ENCODE data around the gene FAM174B.

FAM174B gene

DNA sequence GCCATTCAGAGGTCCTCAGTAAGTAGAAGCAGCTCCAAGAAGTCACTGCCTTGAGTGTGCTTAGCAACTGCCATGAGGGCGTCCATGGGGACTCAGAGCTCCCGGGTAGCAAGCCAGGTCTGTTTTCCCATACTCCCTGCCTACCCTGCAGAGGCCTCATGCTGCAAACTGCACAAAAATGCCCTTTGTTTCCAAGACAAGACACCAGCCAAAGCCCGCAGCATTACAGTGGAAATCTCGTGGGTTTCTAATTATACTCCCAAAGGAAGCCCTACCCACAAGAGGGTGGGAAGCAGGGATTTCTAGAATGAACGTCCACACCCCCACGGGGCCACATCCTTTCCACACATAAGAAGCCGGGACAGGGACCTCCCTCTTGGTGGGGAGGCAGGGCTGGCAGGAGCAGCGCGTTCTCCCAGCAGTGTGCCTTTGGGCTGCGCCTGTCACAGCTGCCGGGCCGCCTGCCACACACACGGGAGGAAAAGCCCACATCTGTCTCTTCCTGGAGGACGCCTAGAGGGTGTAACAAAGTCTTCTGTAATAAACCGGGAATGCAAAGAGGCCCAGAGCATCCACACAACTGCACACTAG, 31.1 kb downstream of the FAM174B start:
- no peaks in the 10 kb centered on the region for H4K20me1 ChIP-seq (ENCODE audit: insufficient read depth, low read length)
- no peaks in the 10 kb centered on the region for H3K9me3 ChIP-seq (replicated peaks; ENCODE audit: insufficient read depth, low read length)
- no peak for TF ChIP-seq EZH2phosphoT487 (IDR thresholded peaks at IDR 0.05; ENCODE audit: low read length)
- no peak for TF ChIP-seq EZH2 (optimal IDR thresholded peaks at IDR 0.05; ENCODE audit: low read depth, low read length)
- no peak for TF ChIP-seq CTCF (IDR thresholded peaks at IDR 0.05; ENCODE audit: low read length)
- peaks cover 6% of the 10 kb centered on the region; the same call in 1 of the 2 replicates for H3K36me3 ChIP-seq (replicated peaks; ENCODE audit: insufficient read depth, low read length)
- peaks cover 15% of the 10 kb centered on the region for H3K4me1 ChIP-seq (ENCODE audit: low read length)
- no peak overlapping the region for H3K4me3 ChIP-seq (ENCODE audit: low read length)
- no peak overlapping the region for H3K9ac ChIP-seq (ENCODE audit: low read length)
- no peak overlapping the region for H2AFZ ChIP-seq (ENCODE audit: low read length)
- no peaks in the 10 kb centered on the region for H3K27me3 ChIP-seq (replicated peaks; ENCODE audit: insufficient read depth, low read length)
- H3K79me2 ChIP-seq (ENCODE audit: low read length) = peaks cover 75% of the 10 kb centered on the region
- DNase-seq = no peak
- peaks cover 3% of the 10 kb centered on the region; the same call in 1 of the 2 replicates for H3F3A ChIP-seq (ENCODE audit: insufficient read depth, low read length)
- H3K9me2 ChIP-seq (replicated peaks; ENCODE audit: insufficient read depth, low read length) = no peaks in the 10 kb centered on the region
- H3K27ac ChIP-seq (ENCODE audit: low read length) = no peak overlapping the region; the same call in 1 of the 2 replicates
- no peak overlapping the region for H3K4me2 ChIP-seq (ENCODE audit: low read depth, low read length)

- H3F3A ChIP-seq (ENCODE audit: insufficient read depth, low read length) = peaks cover 3% of the 10 kb centered on the region; the same call in 1 of the 2 replicates
- H3K27me3 ChIP-seq (replicated peaks; ENCODE audit: insufficient read depth, low read length) = no peaks in the 10 kb centered on the region
- H3K9ac ChIP-seq (ENCODE audit: low read length) = no peak overlapping the region
- no peaks in the 10 kb centered on the region for H3K9me2 ChIP-seq (replicated peaks; ENCODE audit: insufficient read depth, low read length)
- no peak for TF ChIP-seq EZH2 (optimal IDR thresholded peaks at IDR 0.05; ENCODE audit: low read depth, low read length)
- no peak for TF ChIP-seq EZH2phosphoT487 (IDR thresholded peaks at IDR 0.05; ENCODE audit: low read length)
- no peak for TF ChIP-seq CTCF (IDR thresholded peaks at IDR 0.05; ENCODE audit: low read length)
- H3K4me1 ChIP-seq (ENCODE audit: low read length) = peaks cover 15% of the 10 kb centered on the region
- no peak for DNase-seq
- no peak overlapping the region for H3K4me3 ChIP-seq (ENCODE audit: low read length)
- H2AFZ ChIP-seq (ENCODE audit: low read length) = no peak overlapping the region
- no peaks in the 10 kb centered on the region for H3K9me3 ChIP-seq (replicated peaks; ENCODE audit: insufficient read depth, low read length)
- peaks cover 73% of the 10 kb centered on the region for H3K79me2 ChIP-seq (ENCODE audit: low read length)
- H4K20me1 ChIP-seq (ENCODE audit: insufficient read depth, low read length) = no peaks in the 10 kb centered on the region
- H3K27ac ChIP-seq (ENCODE audit: low read length) = no peak overlapping the region
- no peak overlapping the region for H3K4me2 ChIP-seq (ENCODE audit: low read depth, low read length)
- H3K36me3 ChIP-seq (replicated peaks; ENCODE audit: insufficient read depth, low read length) = peaks cover 2% of the 10 kb centered on the region; the same call in 1 of the 2 replicates
Measured at GRCh38 chr15:92623435-92623834, 32.1 kb downstream of the FAM174B start.

DNA sequence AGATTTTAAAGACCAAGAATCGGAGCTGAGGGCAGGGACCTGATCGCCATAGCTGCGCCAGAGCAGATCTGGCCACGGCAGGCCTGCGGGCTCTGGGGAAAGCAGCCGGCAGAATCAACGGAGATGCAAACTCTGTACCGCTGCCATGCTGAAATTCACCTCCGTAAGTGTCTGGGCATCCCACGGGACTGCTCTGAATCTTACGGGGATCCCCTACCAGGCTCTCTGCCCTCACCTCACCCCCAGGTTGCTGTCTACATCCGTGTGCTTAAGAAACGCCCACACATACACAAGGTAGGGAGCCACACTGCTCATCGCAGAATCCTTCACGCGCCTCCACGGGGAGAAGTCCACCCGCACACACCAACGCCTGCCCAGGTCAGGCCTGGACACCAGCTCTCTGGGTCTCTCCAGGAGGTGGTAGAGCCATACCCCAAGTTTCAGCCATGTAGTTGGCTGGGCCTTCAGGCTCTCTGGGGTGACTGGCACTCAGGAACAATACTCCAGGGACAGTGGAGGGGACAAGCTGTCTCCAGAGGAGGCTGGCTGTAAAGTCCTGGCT, 33.5 kb downstream of the FAM174B start:
- TF ChIP-seq EZH2phosphoT487 (IDR thresholded peaks at IDR 0.05; ENCODE audit: low read length) = no peak
- TF ChIP-seq EZH2 (optimal IDR thresholded peaks at IDR 0.05; ENCODE audit: low read depth, low read length) = no peak
- TF ChIP-seq CTCF (IDR thresholded peaks at IDR 0.05; ENCODE audit: low read length) = no peak
- no peaks in the 10 kb centered on the region for H3K27me3 ChIP-seq (replicated peaks; ENCODE audit: insufficient read depth, low read length)
- H3K4me3 ChIP-seq (ENCODE audit: low read length) = no peak overlapping the region
- H3K4me2 ChIP-seq (ENCODE audit: low read depth, low read length) = no peak overlapping the region
- peaks cover 13% of the 10 kb centered on the region for H3K4me1 ChIP-seq (ENCODE audit: low read length)
- DNase-seq = no peak
- H3K9ac ChIP-seq (ENCODE audit: low read length) = no peak overlapping the region
- H3K27ac ChIP-seq (ENCODE audit: low read length) = no peak overlapping the region
- peaks cover 3% of the 10 kb centered on the region; the same call in 1 of the 2 replicates for H3F3A ChIP-seq (ENCODE audit: insufficient read depth, low read length)
- no peak overlapping the region for H2AFZ ChIP-seq (ENCODE audit: low read length)
- H3K79me2 ChIP-seq (ENCODE audit: low read length) = peaks cover 62% of the 10 kb centered on the region
- no peaks in the 10 kb centered on the region for H3K9me2 ChIP-seq (replicated peaks; ENCODE audit: insufficient read depth, low read length)
- peaks cover 3% of the 10 kb centered on the region; the same call in 1 of the 2 replicates for H3K36me3 ChIP-seq (replicated peaks; ENCODE audit: insufficient read depth, low read length)
- H3K9me3 ChIP-seq (replicated peaks; ENCODE audit: insufficient read depth, low read length) = no peaks in the 10 kb centered on the region
- H4K20me1 ChIP-seq (ENCODE audit: insufficient read depth, low read length) = no peaks in the 10 kb centered on the region

All from MM.1S (cell line).